Stimulated activated CD4-positive, alpha-beta T cell treated with anti-CD3 and anti-CD28 coated beads, Interleukin-2, amount 100 ng/mL, for 24 hours (primary cell): ENCODE data around the gene RIOK2.

Experiments used
- DNase-seq, 2 donors: peaks; one replicate each; pipeline ENCODE4 v3.0.0-alpha.2; 2020

The RIOK2 gene

GRCh38 chr5:97120195-97120594 lies 62.9 kb downstream of the RIOK2 start:
- DNase-seq, result no peak

DNA sequence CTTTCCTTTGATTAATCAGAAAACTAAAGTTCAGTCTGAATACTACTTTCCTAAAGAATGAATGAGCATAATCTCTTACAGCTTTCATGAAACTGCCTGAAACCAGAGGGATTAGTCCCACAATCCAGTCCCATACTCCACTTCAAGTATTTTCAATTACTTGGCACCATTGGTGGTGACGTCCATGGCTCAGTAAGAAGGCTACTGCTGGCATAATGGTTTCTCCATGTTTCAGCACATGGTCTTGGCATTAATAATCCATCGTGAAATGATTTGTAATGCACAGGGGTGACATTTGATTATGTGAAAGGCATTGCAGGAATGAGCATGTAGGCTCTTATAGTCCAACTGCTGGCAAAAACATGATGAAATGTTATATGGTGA lies 64.0 kb downstream of the RIOK2 start:
- no peak for DNase-seq

DNA sequence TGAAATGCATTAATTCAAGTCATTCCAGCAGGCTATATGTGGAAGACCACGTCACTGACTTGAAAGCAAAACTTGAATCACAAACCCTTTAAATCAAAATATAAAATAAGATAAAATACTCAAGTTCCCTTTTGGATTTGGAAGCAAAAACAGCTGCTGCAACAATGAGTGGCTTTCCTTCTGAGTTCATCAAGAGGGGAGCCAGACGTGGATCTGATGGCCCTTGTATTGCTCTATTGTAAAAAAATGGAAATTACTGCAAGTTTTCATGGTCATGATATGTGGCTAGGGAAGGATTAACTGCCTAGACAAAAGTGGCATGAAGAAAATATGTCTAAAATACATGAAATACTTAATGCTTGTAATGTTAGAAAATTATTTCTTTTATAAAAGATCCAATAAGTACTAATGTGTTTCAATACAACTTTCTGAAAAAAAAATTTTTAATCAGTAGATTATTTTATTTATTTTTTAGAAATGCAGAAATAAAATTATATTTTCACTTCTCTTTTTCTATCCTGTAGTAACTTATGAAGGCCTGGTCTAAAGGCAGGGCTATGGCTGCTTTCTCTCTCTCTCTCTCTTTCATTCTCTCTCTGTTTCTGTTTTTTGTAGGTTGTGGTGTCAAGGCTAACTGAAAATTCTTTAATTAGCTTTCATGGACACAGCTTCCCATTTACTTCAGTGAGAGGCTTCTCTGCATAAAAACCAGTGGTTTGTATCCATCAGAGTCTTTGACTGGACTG lies 64.6 kb downstream of the RIOK2 start:
- DNase-seq, result no peak

DNA sequence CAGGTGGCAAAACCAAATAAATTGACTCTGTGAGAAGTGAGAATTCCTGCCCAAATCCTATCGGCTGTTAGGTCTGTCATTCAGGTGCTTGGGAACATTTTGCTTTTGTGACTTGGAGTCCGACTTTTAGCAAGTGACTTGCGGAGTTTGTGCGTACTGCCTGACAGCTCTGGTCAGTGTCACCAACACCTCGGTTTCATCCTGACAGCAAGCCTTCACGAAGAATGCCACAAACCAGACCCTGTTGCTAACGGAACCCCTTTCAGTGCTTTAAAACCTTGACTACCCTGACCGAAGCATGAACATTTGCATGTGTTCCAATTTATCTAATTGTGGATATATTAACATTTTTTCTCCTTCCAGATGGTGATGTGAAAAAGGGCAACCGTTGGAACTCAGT lies 67.1 kb downstream of the RIOK2 start:
- no peak for DNase-seq

GRCh38 chr5:97112230-97112629 lies 70.8 kb downstream of the RIOK2 start:
- DNase-seq, result no peak

DNA sequence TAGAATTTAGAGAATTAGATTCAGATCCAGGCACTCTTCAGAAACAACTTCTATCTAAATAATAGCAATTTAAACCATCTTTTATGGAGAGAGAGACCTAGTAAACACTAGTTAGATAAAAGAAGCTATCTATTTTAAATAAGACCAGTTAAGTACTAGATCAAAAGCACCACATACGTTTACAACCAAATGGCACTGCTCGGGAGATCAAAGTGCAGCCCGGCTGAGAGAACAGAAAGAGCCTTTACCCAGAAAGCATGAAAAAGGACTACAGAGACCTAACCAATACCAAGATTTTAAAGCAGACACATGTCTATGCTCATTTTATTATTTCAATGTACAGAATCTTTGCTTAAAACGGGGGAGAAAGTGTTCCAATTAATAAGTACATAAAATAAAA lies 71.4 kb downstream of the RIOK2 start:
- DNase-seq, result no peak

GRCh38 chr5:97111004-97111403 lies 72.0 kb downstream of the RIOK2 start:
- DNase-seq, result no peak
